Spleen (tissue), 7 donors: ENCODE data around the gene F8.

ENCODE experiments used
- POLR2A ChIP-seq, 3 donors: fragments of 450-650 bp; IDR thresholded peaks; one replicate each; pipeline ENCODE4 v1.5.1; 2017; ENCODE audit warnings: antibody characterized with exemption in 3 of 3, mild to moderate bottlenecking in 1 of 3
- TF ChIP-seq, protein P1 (sequence below), 11 experiments: fragments of 200-600 bp in 7 of 11; fragments of 450-650 bp in 4 of 11; sonication (generic) in 4 of 11; IDR thresholded peaks in 8 of 11; conservative IDR thresholded peaks in 3 of 11; 1 replicate in 7 of 11; 2 replicates in 4 of 11; pipeline versions ENCODE4 v1.4.0 to v1.8.0; 2016 to 2021; ENCODE audit warnings: antibody characterized with exemption in 11 of 11, inconsistent platforms in 4 of 11, mild to moderate bottlenecking in 1 of 11
- donor health status: DM: no; HTN: no; CAD: no; lungs with moderate emphysema.
- donor health status: DM: no; HTN: no; CAD: no.
- donor health status: DM: no; HTN: no; CAD: no.

DNA sequence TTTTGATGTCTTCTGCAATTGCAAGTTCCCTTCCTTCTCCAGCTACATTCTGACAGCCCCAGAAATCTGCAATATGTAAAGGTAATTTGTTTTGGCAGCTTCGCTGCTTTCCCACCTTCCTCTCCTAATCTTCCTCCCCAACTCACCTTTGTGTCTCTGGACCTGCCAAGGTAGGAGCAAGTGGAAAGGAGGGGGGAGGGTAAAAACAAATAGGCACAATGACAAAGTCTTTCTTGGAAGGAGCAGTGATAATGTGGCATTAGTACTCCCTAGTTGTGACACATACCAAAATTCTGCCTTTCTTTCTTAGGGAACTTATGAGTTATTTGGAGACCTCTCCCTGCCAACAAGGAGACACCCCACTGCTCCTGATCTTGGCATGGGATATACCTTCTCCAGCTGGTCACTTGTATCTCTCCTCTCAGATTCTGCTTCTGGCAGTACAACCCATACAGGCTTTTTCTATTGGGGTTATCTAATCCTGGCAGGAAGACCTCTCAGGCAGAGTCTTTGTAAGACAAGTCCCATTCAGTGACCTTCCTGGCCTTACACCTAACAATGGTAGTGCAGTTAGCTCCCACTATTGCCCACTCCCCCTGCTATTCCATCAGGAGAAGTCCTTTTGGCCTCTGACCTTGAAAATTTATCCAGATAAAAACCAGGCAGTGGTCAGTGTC lies 24.2 kb downstream of the F8 start:
- TF ChIP-seq, protein P1, sequence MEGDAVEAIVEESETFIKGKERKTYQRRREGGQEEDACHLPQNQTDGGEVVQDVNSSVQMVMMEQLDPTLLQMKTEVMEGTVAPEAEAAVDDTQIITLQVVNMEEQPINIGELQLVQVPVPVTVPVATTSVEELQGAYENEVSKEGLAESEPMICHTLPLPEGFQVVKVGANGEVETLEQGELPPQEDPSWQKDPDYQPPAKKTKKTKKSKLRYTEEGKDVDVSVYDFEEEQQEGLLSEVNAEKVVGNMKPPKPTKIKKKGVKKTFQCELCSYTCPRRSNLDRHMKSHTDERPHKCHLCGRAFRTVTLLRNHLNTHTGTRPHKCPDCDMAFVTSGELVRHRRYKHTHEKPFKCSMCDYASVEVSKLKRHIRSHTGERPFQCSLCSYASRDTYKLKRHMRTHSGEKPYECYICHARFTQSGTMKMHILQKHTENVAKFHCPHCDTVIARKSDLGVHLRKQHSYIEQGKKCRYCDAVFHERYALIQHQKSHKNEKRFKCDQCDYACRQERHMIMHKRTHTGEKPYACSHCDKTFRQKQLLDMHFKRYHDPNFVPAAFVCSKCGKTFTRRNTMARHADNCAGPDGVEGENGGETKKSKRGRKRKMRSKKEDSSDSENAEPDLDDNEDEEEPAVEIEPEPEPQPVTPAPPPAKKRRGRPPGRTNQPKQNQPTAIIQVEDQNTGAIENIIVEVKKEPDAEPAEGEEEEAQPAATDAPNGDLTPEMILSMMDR (IDR thresholded peaks at IDR 0.05 in 8 of 11, conservative IDR thresholded peaks at IDR 0.05 in 3 of 11): no peak
- no peak for TF ChIP-seq POLR2A (IDR thresholded peaks at IDR 0.05)
